ENCODE data around the gene NTRK2.

NTRK2 gene

DNA sequence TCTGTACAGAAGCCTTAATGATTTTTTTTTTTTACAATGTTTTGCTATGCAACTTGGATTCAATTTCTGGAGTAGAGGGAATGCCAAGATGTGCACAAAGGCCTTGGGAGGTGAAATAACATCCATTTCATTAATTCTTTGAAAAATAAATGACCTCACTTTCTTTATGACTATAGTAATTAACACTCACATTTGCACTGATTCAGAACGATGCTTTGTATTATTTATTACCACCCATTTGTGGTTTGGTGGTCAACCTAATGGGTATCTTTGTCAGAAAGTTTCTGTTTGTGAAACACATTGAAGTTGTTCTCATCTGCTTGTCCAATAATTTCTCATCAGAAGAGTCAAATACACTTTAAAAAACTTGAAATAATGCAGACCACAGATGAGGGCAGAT is 169.3 kb downstream of the NTRK2 start:
- no peak overlapping the region for H3K4me3 ChIP-seq (ENCODE audit: low read depth, low read length)
- no peak for DNase-seq (ENCODE audit: low read depth)

DNA sequence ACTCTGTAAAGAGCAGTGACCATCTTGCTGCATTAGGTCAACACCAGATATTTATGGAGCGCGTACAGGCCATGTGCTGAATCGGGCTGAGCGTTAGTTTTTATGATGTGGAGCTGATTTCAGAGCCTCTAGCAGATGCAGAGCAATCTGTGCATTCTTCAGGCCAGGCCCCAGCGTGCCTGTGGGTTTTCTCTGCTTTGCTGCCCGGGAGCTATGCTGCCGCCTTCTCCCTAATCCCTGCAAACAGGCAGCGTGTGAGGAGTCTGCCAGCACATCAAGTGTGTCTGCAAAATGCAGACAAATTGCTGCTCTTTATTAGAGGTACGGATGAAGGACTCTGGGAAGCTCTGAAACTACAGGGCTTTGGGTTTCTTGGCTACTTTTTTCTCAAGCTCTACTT is 170.0 kb downstream of the NTRK2 start:
- no peak overlapping the region for H3K4me3 ChIP-seq (ENCODE audit: low read depth, low read length)
- no peak for DNase-seq (ENCODE audit: low read depth)

DNA sequence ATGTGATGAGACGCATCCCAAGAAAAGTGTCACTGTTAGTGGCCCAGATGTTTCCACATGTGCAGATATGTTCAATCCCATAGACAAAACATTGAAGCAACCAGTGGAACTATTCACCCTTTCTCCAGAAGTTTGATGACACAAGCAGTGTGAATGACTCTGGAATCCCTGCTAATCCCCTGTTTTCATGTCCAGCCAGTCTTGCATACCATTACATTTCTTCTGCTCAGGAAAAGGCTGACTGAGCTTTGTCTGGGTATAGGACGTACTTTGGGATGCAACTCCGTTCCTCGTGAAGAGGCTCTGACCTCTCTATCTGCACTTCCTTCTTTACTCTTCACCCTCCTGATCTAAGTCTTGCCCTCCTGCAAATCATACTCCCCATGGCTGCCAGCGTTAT is 172.4 kb downstream of the NTRK2 start:
- H3K4me3 ChIP-seq (ENCODE audit: low read depth, low read length): no peak overlapping the region
- no peak for DNase-seq (ENCODE audit: low read depth)

DNA sequence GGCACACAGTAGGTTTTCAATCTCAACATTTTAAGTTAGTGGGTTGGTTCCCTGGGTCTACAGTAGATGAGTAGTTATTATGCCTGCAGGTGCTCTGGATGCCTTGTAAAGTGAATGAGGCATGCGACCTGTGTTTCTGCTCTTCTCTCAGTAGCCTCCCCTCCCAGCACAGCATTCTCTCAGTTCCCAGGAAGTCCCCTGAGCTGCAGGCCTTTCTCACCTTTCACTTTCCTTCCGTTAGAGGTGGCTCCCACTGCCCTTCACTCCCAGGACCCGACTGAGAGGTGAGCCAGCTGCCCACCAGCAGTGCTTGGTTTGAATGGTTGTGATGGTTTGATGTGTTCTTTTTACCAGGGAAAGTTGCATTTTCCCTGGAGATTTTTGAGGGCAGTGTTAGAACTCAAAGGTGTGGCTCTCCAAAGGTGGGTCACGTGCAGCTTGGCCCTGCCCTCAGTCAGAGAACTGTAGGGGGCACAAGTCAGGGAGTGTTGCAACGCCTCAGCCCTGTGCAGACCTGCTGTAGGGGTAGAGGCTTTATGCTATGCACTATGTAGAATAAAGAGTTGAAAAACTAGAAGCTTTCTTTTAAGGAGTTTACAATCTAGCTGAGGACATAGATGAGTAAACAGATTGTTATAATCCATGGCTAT is 173.8 kb downstream of the NTRK2 start:
- no peak overlapping the region for H3K4me3 ChIP-seq (ENCODE audit: low read depth, low read length)
- DNase-seq (ENCODE audit: low read depth): no peak

DNA sequence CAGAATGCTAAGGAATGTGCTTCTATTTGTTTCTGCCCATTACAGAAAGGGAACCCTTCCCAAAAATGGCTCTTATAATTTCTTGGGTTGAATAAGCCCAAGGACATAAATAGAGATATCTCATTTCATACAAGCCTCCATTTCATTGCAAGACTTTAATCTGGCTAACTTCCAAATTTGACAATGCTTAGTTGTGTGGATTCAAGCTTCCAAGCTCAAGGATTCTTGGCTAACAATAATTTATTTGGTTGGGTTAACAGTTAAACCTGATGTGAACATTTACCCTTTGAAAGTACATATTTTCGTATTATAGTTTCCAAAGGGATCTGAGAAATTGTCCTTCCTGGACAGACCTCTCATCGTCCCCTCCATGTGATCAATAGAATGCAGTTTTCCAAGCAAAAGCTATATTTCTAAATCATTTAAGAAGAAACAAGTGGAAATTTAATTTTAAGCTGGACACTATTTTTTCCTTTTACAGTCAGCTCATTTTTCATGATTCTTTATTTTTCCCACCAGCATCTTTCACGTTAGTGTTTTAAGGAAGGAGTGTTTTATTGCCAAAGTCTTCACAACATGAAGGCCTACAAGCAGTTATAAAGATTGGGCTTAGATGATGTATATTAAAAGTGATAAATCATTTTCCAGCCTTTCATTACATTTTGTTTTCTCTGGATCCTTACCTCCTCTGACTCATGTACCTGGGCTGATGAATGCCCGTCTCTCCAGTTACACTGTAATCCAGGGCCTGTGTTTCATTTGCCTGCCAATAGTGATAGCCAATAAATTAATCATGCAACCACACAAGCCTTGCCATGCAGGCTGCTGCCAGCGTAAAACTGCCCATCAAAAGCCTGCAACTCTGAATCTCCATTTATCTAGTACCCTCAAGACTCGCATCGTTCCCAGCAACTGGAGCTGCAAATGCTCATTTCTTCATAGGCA is 176.7 kb downstream of the NTRK2 start:
- no peak for DNase-seq (ENCODE audit: low read depth)
- H3K4me3 ChIP-seq (ENCODE audit: low read depth, low read length): no peak overlapping the region

DNA sequence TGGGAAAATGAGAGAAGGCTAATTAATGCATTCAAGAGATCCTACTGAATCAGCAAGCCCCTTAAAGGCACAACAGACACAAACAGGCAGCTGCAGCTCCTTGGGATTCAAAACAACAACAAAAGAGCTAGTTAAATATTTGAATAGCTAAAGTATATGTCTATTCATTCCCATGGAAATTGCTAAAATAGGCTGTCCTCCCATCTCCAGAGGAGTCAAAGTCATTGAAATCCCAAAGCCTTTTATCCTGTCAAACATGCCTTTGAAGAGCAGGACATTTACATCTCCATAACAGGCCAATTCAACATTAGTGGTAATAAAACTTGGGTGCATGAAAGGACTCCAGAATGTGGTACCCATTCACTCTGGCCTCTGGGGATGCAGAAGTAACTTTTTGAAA is 177.4 kb downstream of the NTRK2 start:
- DNase-seq (ENCODE audit: low read depth): no peak
- no peak overlapping the region for H3K4me3 ChIP-seq (ENCODE audit: low read depth, low read length)

DNA sequence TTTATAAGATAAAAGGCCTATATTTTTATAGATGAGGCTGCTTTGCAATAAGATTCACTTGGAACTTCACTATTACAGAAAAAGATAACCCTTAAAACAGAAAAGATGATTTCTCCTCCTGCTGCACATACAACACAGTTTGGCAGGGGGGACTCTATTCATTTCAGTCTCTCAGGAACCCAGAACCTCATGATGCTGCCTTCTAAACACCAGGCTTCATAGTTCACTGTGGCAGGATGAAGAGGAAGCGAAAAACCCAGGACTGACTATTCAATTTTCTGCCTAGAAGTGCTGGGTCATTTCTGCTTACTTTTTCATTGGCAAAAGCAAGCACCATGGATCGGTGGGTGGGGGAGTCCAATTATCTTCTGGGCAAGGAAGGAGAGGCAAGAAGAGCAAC is 179.5 kb downstream of the NTRK2 start:
- no peak for DNase-seq (ENCODE audit: low read depth)
- H3K4me3 ChIP-seq (ENCODE audit: low read depth, low read length): no peak overlapping the region

DNA sequence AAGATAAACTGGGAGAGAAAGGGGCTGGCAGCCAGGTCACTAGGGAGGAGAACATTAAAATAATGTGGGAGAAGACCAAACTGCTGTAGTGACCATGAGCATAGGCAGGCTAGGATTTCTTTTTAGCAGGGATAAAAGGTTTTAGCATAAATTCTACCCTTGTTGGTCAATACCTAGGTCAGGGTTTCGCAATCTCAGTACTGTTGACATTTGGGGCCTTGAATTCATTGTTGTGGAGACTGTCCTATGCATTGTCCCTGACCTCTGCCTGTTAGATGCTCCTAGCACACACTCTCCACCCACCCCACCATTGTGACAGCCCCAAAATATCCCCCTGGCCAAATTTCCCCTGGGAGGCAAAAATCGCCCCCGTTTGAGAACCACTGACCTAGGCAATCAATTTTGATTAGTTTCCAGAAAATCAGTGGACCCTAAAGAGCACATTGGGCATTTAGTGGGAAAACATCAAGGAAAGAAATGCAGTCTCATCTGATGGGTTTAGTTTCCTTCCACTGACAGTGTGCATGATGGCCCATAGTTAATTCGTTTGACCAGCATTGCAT is 181.4 kb downstream of the NTRK2 start:
- no peak overlapping the region for H3K4me3 ChIP-seq (ENCODE audit: low read depth, low read length)
- DNase-seq (ENCODE audit: low read depth): no peak

DNA sequence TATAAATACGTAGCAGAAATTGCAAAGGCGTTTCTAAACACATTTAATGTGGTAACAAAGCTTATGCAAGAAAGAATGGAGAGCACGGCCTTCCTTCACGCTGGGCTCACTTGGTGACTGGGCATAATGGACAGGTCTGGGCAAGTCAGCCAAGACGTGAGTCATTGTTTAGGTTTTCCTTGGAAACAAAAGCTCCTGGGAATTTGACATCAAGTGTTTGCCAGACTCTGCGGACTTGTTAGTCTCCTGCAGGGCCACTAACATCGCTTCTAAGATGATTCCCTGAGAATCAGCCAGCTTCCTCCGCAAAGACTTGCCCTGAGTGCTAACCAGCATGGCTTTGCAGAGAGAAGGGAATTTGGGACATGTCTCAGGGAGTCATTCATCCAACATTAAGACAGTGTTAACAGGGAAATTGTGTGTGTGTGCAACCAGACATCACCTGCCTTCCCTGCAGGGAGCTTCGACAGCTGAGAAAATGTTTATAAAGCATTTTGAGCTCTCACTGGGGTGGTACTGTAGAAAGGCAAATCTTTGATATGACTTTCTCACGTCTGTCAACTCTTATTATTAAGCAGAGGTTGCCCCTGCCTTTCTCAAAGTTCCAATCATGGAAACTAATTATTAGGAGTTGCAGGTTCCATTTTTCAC is 182.5 kb downstream of the NTRK2 start:
- H3K4me3 ChIP-seq (ENCODE audit: low read depth, low read length): no peak overlapping the region
- peak; percentile 65 for DNase-seq (ENCODE audit: low read depth)

DNA sequence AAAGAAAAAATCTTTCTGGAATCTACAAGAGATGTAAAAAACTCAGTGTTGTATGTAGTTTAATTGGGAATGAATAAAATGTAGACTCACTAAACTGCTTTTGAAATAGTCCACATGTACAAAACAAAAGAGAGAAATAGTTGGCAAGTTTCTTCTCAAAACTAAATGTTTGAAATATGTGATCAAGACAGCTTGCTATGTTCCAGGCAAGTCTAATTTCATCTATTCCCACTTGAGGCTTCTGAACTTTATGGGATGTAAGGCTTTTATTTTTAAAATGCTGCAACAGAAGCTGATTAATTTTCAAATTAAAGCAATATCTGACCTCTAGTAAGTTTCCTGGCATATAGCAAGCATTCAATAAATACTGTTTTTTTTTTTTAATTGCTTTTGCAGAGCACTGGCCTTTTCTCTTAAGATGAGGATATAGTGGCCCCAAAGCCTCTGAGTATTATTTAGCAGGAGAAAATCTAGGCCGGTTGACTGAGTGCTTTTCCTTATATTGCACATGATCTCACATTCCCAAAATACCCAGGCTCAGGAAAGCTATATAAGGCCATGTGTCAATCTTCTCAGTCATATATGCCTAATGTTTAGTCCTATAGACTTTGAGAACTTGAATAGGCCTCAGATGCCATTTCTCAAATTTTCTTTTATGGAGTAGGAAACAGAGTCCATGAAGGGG is 183.2 kb downstream of the NTRK2 start:
- DNase-seq (ENCODE audit: low read depth): no peak
- H3K4me3 ChIP-seq (ENCODE audit: low read depth, low read length): no peak overlapping the region

DNA sequence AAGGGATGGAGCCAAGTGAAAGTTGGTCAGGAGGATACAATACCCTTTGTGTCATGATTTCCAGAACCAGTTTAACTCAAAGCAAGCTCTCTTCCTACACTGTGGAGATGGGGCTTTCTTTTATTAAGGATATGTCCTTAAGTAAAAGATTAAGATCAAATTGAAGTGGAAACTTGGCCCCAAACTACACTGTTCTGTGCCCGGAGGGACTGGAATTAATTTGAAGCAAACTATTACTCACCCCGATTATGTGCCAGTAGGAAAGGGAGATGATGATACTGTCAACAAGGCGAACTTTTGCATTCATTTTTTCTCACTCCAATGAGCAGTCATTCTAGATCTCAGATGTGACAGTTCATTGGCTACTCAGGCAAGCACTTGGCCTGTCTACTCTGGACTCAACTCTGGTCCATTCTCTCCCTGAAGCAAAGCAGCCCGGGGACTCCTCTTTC is 186.7 kb downstream of the NTRK2 start:
- H3K4me3 ChIP-seq (ENCODE audit: low read depth, low read length): no peak overlapping the region
- DNase-seq (ENCODE audit: low read depth): no peak

DNA sequence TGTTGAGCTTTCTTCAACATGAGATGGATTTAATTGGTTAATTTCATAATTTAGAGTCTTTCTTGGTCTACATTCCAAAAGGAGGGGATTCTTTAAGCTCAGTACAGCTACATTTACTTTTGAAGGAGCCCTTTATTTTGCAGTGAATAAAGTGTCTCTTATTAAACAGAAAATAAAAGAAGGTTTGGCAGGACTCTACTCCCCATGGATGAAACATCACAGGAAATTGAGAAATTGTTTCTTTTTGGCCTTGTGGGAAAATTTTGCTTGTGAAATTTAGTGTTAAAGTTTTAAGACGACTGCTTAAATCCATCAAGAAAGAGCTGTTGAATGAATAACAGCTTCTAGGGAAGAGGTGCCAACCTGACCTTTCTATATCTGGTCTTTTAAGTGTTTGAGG is 187.7 kb downstream of the NTRK2 start:
- no peak overlapping the region for H3K4me3 ChIP-seq (ENCODE audit: low read depth, low read length)
- DNase-seq (ENCODE audit: low read depth): no peak

DNA sequence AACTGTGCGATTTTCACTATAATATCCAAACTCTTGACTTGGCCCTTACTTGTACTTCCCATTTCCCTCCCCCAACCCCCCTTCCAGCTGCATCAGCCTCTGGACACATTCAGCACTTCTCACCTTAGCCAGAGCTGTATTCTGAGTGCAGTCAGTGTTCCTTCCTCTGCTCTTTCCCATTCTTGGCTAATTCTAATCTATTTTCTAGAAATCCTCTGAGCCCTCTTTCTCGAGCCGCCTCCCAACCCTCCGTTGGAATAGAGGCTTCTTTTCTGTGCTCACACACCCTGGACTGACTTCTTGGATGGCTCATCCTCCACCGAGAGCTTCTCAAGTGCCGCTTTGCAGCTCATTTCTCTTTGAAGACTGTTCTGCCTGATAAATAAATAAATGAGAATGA is 188.8 kb downstream of the NTRK2 start:
- H3K4me3 ChIP-seq (ENCODE audit: low read depth, low read length): no peak overlapping the region
- DNase-seq (ENCODE audit: low read depth): no peak

DNA sequence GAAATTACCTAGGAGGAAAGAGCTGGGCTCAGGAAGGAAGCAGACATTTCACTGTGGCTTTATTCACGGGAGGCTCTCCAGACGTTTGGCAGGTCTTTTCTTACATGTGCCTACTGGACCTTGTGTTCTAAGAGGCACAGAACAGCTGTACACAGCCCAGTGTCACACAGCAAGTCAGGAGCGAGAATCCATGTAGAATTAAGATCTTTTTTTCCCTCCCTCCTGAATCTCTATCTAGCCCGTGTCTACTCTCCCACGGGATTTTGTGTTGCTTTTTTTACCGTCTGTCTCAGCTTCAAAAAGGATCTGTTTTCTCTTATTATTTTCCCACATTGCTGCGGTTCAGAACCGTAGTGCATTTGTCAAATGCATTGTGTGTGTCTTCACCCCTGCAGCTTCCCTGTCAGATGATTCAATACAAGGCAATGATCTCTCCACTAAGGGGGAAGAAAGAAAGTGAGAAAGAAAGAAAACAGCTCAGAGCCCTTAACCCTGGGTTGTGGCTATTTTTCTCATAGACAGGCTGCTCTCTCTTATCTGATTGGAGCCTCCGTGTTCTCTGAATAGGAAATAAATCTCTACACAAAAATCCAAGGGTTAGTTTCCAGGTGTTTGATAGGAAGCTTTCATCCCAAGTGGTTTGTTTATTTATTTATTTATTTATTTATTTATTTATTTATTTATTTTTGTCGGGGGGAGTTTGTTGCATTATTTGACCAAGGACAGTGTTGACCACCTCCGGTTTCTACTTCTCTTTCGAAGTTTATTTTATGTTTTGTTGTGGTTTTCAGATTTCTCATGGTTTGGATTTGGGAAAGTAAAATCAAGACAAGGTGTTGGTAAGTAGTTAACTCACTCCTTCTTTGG is 191.0 kb downstream of the NTRK2 start:
- H3K4me3 ChIP-seq (ENCODE audit: low read depth, low read length): no peak overlapping the region
- no peak for DNase-seq (ENCODE audit: low read depth)

DNA sequence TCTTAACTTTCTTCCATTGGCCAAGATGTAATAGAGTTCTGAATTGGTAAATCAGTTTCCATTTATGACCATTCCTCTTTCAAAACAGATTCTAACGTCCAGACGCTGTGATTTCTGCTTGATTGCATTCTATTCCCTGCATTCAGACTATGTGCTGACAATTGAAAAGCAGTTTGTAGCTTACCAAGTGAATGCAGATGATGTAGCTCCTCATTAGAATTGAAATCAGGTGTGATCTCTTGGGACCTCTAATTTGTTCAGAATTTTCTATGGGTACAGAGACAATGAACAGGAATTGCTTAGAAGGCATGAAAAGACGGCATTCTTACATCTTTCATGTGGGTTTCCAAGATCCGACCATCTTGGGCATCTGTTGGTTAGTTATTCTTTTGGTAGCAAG is 191.9 kb downstream of the NTRK2 start:
- no peak overlapping the region for H3K4me3 ChIP-seq (ENCODE audit: low read depth, low read length)
- DNase-seq (ENCODE audit: low read depth): no peak

DNA sequence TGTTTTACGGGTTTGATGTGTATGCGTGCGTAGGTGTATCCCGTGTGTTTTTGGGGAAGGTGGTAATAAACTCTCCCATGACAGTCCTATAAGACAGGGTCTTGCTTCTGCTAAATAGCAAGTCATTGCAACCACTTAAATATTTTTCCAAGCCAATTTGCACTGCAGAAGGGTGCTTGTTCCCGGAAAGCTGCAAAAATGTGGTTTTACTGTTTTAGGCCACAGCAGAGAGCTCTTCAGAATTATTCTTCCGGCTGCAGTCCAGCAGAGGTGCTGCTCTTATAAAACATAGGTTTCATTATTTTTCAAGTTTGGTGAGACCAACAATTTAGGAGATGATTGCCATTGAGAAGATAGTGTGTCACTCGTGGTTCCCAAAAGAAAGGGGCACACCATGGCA is 192.8 kb downstream of the NTRK2 start:
- H3K4me3 ChIP-seq (ENCODE audit: low read depth, low read length): no peak overlapping the region
- DNase-seq (ENCODE audit: low read depth): no peak

DNA sequence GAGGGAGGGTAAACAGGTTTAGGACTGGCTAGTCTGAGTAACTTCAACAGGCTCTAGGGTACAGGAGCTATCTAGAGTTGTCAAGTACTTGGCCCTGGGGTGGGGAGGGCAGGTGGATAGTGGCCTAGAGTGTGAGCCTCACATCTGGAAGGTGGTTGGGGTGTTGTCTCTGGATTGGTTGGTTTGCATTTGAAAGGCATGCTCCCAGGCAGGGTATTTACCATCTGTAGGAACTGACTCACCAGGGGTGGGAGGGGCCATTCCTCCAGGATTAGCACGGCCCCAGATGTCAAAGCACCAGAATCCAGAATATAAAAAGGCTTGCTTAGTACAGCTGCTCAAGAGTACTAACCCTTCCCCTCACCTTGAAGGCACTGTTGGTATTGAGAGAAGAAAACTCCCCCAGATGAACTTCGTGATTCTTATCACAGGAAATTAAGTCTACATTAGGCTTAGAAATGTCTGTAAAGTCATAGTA is 193.3 kb downstream of the NTRK2 start:
- H3K4me3 ChIP-seq (ENCODE audit: low read depth, low read length): no peak overlapping the region
- DNase-seq (ENCODE audit: low read depth): no peak

DNA sequence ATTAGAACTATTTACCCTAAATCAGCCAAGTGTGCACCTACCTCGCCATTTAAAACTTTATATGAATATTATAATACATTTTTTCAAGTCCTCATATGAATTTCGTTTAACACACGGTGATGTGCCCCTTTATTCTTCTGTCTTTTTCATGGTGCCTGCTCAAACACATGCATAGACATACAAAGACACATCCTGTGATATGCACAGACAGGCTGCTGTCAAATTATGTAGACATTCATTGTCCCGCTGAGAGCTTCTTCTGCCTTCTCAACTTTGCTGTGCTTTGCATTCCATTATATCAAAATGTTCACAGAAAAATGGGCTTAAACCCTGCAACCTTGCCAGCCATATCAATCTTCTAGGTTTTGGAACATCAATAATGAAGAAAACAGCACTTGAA is 193.8 kb downstream of the NTRK2 start:
- no peak overlapping the region for H3K4me3 ChIP-seq (ENCODE audit: low read depth, low read length)
- no peak for DNase-seq (ENCODE audit: low read depth)
